Aorta (tissue), 5 donors: ENCODE measurements around the gene MRPL50. TPM values are rescaled to one million over a fixed set of nuclear protein-coding genes. Genes with fewer than 3 reads are reported as not detected.

Source experiments
- ATAC-seq: fragments of 200-7000 bp; cut with Tn5 transposase; one replicate; pipeline ENCODE4 v1.9.1; 2022; ENCODE audit warnings: moderate library complexity; ENCODE audit not compliant: low FRiP score
- DNase-seq, 2 donors: peaks; one replicate each; pipeline ENCODE4 v3.0.0-alpha.2; 2020
- H3K27ac ChIP-seq, 2 donors: one replicate each; pipeline ENCODE4 v1.5.1; 2013; ENCODE audit warnings: low read length in 2 of 2, mild to moderate bottlenecking in 2 of 2, moderate library complexity in 2 of 2, control low read depth in 1 of 2, inconsistent platforms in 1 of 2, low read depth in 1 of 2
- H3K27me3 ChIP-seq, 2 donors: one replicate each; pipeline ENCODE4 v1.6.1; 2013; ENCODE audit warnings: control low read depth in 1 of 2, low read length in 1 of 2, mild to moderate bottlenecking in 1 of 2, moderate library complexity in 1 of 2; ENCODE audit not compliant: insufficient read depth in 2 of 2, control insufficient read depth in 1 of 2
- H3K36me3 ChIP-seq, 2 donors: one replicate each; pipeline ENCODE4 v1.6.1; 2013; ENCODE audit warnings: control low read depth in 1 of 2, low read length in 1 of 2, mild to moderate bottlenecking in 1 of 2; ENCODE audit not compliant: insufficient read depth in 2 of 2, control insufficient read depth in 1 of 2
- H3K4me1 ChIP-seq, 2 donors: one replicate each; pipeline ENCODE4 v1.6.1; 2013; ENCODE audit warnings: low read length in 2 of 2, control low read depth in 1 of 2, mild to moderate bottlenecking in 1 of 2, moderate library complexity in 1 of 2; ENCODE audit not compliant: insufficient read depth in 2 of 2, control insufficient read depth in 1 of 2
- H3K4me3 ChIP-seq, 2 donors: one replicate each; pipeline ENCODE4 v1.5.1; 2013; ENCODE audit warnings: low read length in 2 of 2, control low read depth in 1 of 2, mild to moderate bottlenecking in 1 of 2
- H3K9me3 ChIP-seq: one replicate; pipeline ENCODE4 v1.6.1; 2013; ENCODE audit warnings: mild to moderate bottlenecking, low read length; ENCODE audit not compliant: control insufficient read depth
- WGBS, 2 donors: extraction: QIAGEN DNeasy Blood & Tissue Kit; methylation state at CpG; one replicate each; pipeline ENCODE4 v1.1.7; 2013; 5-methylcytosine and 5-hydroxymethylcytosine counted together
- intact Hi-C, 2 donors: fragments of 100-400 bp; cut with DNase I; formaldehyde crosslinking; loops; one replicate each; pipeline versions ENCODE4 v1.14.2 to v1.15.0; 2022
- long read RNA-seq, 2 donors: library from polyadenylated mRNA; unstranded; transcript quantifications; one replicate each; pipeline ENCODE4 v2.0.0, GENCODE V29; 2020 to 2021
- polyA plus RNA-seq, 2 donors: library from polyadenylated mRNA; stranded (reverse); fragments of 200-250 nt; gene quantifications; one replicate each; pipeline ENCODE4 v1.2.3, GENCODE V29; 2013
- total RNA-seq, 2 donors: library from RNA; stranded (reverse); fragmentation: NEBNext Ultra II Directional; extraction: Animal tissue kit (Norgen Biotek cat#: 25700); gene quantifications; one replicate each; pipeline ENCODE4 v1.2.1, GENCODE V29; 2021
- donor health status: healthy with polysubstance abuse.
- donor health status: Bipolar disorder and iron deficiency.
- donor health status: DM: no; HTN: no; CAD: no.
- donor health status: DM: no; HTN: no; CAD: no.
- donor health status: DM: yes; HTN: yes; CAD: no.

Gene MRPL50
- total RNA-seq: 1 to 10 TPM; 7.6 to 8.9 TPM
- 1 to 10 TPM; 4.4 to 9.5 TPM for polyA plus RNA-seq
- long read RNA-seq, donor 1, transcript MRPL50-201 (2 exons, 3,332 nt): major isoform, 17 of 18 reads
- long read RNA-seq, donor 1, partial matches to known transcripts: 0 of 18 reads
- long read RNA-seq, donor 1, other reads (novel, unspliced or antisense): 1 of 18 reads
- long read RNA-seq, donor 2, transcript MRPL50-201 (2 exons, 3,332 nt): major isoform, 10 of 10 reads
- long read RNA-seq, donor 2, partial matches to known transcripts: 0 of 10 reads
- long read RNA-seq, donor 2, other reads (novel, unspliced or antisense): 0 of 10 reads

DNA sequence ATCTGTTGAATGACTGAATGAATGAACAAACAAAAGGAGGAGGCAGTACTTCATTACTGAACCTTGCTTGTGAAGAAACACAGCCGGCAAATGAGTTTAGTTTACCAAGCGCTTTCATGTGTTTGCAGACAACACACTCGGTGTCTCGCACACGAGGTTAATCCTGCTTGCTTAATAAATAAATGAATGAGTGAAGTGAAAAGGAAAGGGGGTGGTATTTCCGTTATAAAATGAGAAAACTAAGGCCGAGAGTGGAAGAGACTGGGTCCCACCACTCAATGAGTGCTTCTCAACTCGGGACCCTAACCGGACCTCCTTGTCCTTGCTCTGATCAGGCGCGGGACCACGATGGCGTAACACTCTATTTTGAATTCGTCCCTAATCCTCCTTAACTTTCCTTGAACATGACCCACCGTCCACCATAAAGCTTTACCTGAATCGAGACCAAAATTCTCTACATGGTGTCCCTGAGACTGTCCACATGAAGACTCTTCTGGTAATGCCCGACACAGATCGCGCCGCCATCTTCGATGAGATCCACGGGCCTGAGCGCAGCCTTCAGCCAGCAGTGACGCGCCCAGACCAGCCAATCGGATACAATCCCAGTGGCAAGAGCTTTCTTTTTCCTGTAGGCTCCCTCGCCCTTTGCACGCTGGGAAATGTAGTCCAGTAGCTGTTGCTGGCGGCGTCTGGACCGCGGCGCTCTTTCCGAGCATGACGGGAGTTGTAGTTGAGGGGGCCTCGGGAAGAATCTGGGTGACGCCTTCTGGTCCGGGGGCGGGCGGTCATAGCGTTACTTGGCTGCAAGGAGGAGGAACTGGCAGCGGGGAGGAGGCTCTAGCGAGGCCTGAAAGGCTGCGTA lies at the start of gene MRPL50, which contains the start of gene ZNF189:
MRPL50 (minus strand) TSS at position 551 of the 862 bp plus-strand sequence; CDS start at position 525, 26 bp downstream.
ZNF189 (plus strand) TSS at position 784 of the 862 bp plus-strand sequence. CDS start 306 bp downstream, outside the sequence.
- H3K9me3 ChIP-seq: peaks cover 3% of the 10 kb centered on the region
- ATAC-seq (peak; percentile 100), DNase-seq (peak; percentile 99)
- H3K36me3 ChIP-seq: peaks cover 4 to 9% of the 10 kb centered on the region in 2 donors
- peaks cover 0 to 5% of the 10 kb centered on the region in 2 donors for H3K4me1 ChIP-seq
- WGBS, 2 donors: 0% methylated on average over 44 of the region's 44 CpGs
- peak within 1 kb of the TSS; percentile 90 to 99 for H3K4me3 ChIP-seq
- peak within 1 kb of the TSS in 1 of 2 donors; percentile 73 for H3K27ac ChIP-seq
- intact Hi-C loops: loop anchor here in 1 of 2 donors (5.0 to 10.0 kb wide), 3 partner anchors 57 to 1043 kb away; partner anchors contain the start of genes RNF20 and TEX10
- H3K27me3 ChIP-seq: no peaks in the 10 kb centered on the region

DNA sequence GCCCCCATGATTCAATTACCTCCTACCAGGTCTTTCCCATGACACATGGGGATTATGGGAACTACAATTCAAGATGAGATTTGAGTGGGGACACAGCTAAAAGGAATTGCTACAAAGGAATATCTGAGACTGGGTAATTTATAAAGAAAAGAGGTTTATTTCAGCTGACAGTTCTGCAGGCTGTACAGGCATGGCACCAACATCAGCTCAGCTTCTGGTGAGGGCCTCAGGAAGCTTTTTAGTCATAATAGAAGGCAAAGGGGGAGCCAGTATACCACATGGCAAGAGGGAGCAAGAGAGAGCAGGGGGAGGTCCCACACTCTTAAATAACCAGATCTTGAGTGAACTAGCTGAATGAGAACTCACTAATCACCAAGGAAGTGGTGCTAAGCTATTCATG lies 48.3 kb upstream of the MRPL50 start:
- H3K27ac ChIP-seq: no peak overlapping the region
- ATAC-seq (no peak), DNase-seq (no peak)
- peaks cover 1% of the 10 kb centered on the region for H3K9me3 ChIP-seq
- peaks cover 0 to 2% of the 10 kb centered on the region in 2 donors for H3K27me3 ChIP-seq
- H3K36me3 ChIP-seq: no peaks in the 10 kb centered on the region
- no peak overlapping the region for H3K4me3 ChIP-seq
- no peaks in the 10 kb centered on the region for H3K4me1 ChIP-seq
- intact Hi-C loops: no loop called here

DNA sequence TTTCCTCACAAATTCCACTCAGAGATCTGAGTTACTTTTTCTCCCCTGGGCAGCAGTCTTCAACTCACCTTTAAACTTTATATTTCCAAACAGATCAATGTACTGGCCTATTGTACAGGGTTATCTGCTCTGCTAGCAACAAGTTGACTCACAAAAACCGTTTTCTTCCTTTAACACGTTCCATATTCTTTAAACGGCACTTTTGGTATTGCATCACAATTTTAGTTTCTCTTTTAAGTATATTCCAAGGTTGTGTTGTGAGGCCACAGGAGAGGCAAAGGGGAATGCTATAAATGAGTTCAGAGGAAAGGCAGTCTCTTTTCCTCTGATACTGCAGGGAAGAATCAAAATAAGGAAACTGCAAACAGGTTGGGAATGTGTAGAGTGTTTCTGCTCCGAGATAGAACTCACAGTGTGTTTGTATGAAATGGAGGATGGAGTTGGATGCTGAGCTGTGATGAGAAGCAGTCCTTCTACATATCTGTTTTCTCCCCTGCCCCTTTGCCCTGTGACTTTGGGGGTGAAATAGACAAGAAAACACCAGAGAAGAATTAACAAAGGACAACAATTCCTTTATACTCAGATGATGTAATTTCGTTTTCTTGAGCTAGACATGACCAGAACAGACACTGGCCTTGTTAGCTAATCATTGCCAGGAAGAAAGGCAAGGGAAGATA lies 47.1 kb upstream of the MRPL50 start:
- intact Hi-C loops: no loop called here
- Histone ChIP-seq H3K36me3 (no peaks in the 10 kb centered on the region), H3K27me3 (peaks cover 0 to 2% of the 10 kb centered on the region in 2 donors), H3K9me3 (peaks cover 1% of the 10 kb centered on the region), H3K4me1 (no peaks in the 10 kb centered on the region), H3K27ac (no peak overlapping the region), H3K4me3 (no peak overlapping the region)
- no peak for DNase-seq
- no peak for ATAC-seq
- WGBS, 2 donors: 63% methylated on average over 5 of the region's 5 CpGs

DNA sequence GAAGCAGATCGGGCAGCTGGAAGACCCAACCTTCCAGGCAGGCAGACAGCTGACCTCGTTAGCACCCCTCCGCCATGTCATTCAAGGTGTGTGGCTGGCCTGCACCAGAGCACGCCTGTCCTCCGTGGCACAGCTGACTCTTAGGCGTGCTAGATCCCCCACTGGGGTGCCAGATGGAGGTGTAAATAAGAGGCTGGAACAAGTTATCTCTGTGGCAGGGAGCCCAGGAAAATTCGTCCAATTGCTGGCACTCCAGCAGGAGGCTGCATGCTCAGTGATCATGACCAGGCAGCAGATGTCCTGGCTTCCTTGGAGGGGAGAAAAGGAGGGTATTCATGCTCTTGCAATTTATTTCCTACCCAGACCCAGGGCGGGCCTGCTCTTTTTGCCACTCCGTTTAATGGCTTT lies 45.0 kb upstream of the MRPL50 start:
- ATAC-seq: no peak
- 48 to 59% methylated on average over 9 of the region's 9 CpGs for WGBS, 2 donors
- no peak for DNase-seq
- Histone ChIP-seq H3K36me3 (no peaks in the 10 kb centered on the region), H3K4me1 (no peaks in the 10 kb centered on the region), H3K27me3 (peaks cover 0 to 2% of the 10 kb centered on the region in 2 donors), H3K9me3 (peaks cover 1% of the 10 kb centered on the region), H3K27ac (no peak overlapping the region), H3K4me3 (no peak overlapping the region)
- intact Hi-C loops: no loop called here

DNA sequence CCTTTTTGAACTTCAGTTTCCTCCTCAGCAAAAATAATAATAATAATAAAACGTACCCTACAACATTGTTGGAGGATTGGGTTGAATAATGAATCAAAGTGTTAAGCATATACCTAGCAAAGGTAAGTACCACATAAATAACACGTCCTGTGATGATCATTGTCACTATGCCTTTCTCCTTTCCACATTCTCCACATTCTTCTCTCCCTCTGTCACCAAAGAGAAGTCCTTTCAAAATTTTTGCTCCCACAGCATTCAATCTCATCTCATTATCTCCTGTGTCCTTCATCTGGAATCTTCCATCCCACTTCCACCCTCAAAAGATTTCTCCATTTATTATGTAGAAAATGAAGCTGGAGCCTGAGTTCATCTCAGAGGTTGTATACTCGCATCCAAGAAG lies 44.3 kb upstream of the MRPL50 start:
- ATAC-seq (no peak), DNase-seq (no peak)
- Histone ChIP-seq H3K4me1 (no peaks in the 10 kb centered on the region), H3K36me3 (no peaks in the 10 kb centered on the region), H3K27me3 (peaks cover 0 to 2% of the 10 kb centered on the region in 2 donors), H3K27ac (no peak overlapping the region), H3K4me3 (no peak overlapping the region), H3K9me3 (peaks cover 1% of the 10 kb centered on the region)
- intact Hi-C loops: no loop called here
- 61 to 72% methylated on average over 3 of the region's 3 CpGs for WGBS, 2 donors

DNA sequence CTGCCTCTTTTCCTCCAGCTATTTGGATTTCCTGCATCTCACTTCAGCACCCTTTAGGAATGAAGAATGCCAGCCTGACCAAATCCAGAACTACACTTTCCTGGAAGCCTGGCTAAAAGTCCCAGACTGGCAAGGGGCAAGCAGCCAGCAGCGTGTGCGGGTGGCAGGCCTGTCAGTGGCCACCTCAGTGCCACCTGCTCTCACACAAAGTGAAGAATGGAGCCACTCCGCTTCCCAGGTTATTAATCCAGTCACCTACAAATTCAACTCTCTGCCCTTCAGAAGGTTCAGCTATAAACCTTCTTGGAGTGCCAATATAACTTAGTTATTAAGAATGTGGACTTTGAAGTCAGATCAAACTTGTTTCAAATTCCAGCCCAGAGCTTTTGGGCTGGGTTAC lies 43.9 kb upstream of the MRPL50 start:
- Histone ChIP-seq H3K27me3 (peaks cover 0 to 2% of the 10 kb centered on the region in 2 donors), H3K4me3 (no peak overlapping the region), H3K9me3 (peaks cover 1% of the 10 kb centered on the region), H3K4me1 (no peaks in the 10 kb centered on the region), H3K36me3 (no peaks in the 10 kb centered on the region), H3K27ac (no peak overlapping the region)
- intact Hi-C loops: no loop called here
- WGBS, 2 donors: 45% methylated on average over 3 of the region's 3 CpGs
- ATAC-seq (no peak), DNase-seq (no peak)

DNA sequence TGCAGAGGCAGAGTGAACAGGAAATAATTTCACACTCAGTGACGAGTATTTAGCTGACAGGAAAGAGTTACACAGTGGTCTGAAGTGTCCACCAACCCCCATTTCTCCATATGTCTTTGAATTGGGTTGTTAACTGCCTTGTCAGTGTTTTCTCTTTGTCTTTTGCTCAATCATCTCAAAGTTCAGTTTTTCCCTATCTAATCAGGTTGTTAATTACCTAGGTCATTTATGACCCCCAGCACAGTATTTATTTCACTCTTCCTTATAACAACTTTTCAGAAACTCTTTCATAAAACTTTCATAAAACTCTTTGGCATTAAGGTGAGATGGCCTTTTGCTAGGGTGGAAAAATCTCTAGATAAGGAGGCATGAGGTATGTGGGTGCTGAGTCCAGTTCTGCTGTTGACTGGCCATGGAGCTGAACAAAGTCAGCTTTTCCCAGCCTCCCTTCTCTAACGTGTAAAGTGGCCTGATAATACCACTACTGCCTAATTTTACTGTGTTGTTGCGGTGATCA lies 42.4 kb upstream of the MRPL50 start:
- Histone ChIP-seq H3K27ac (no peak overlapping the region), H3K36me3 (no peaks in the 10 kb centered on the region), H3K9me3 (peaks cover 1% of the 10 kb centered on the region), H3K27me3 (peaks cover 0 to 4% of the 10 kb centered on the region in 2 donors), H3K4me1 (no peaks in the 10 kb centered on the region), H3K4me3 (no peak overlapping the region)
- intact Hi-C loops: no loop called here
- no peak for ATAC-seq
- no peak for DNase-seq
- 55 to 56% methylated on average over 3 of the region's 3 CpGs for WGBS, 2 donors

DNA sequence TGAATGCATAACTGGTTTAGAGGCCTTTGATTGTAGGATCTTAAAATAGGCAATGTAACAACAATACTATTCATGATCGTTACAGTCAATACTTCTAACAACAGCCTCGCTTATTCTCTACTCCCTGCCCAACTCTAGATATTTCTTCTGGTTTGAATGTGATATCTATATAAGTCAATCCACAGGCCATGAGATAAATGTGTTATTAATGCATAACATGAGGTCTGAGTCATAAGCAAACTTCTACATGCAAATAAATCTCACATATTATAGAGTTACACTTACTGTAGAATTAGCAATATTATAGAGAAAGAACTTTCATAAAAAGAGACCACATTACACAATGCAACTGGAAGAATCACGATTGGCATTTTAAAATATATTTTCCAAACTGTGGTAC lies 40.1 kb upstream of the MRPL50 start:
- H3K27me3 ChIP-seq: peaks cover 0 to 5% of the 10 kb centered on the region in 2 donors
- no peak for DNase-seq
- ATAC-seq: no peak
- intact Hi-C loops: no loop called here
- 73 to 74% methylated on average over 3 of the region's 3 CpGs for WGBS, 2 donors
- H3K9me3 ChIP-seq: peaks cover 1% of the 10 kb centered on the region
- H3K36me3 ChIP-seq: no peaks in the 10 kb centered on the region
- no peaks in the 10 kb centered on the region for H3K4me1 ChIP-seq
- no peak overlapping the region for H3K27ac ChIP-seq
- H3K4me3 ChIP-seq: no peak overlapping the region
